Ishikawa (cell line): ENCODE results near the gene ADAMTS16.

ENCODE experiments used
- CEBPB ChIP-seq: IDR thresholded peaks from 2 replicates; pipeline ENCODE4 v1.6.1; 2012
- CREB1 ChIP-seq: IDR thresholded peaks from 2 replicates; pipeline ENCODE4 v1.6.1; 2012; ENCODE audit warnings: low read depth
- EGR1 ChIP-seq: IDR thresholded peaks from 2 replicates; pipeline ENCODE4 v1.6.1; 2012
- EP300 ChIP-seq: IDR thresholded peaks from 2 replicates; pipeline ENCODE4 v1.6.1; 2012; ENCODE audit warnings: borderline replicate concordance
- FOXM1 ChIP-seq: IDR thresholded peaks from 2 replicates; pipeline ENCODE4 v1.6.1; 2012; ENCODE audit warnings: low read depth, borderline replicate concordance
- NFIC ChIP-seq: IDR thresholded peaks from 2 replicates; pipeline ENCODE4 v1.6.1; 2012
- RAD21 ChIP-seq: IDR thresholded peaks from 2 replicates; pipeline ENCODE4 v1.6.1; 2012; ENCODE audit warnings: low read depth
- TAF1 ChIP-seq: IDR thresholded peaks from 2 replicates; pipeline ENCODE4 v1.6.1; 2012; ENCODE audit warnings: low read depth, mild to moderate bottlenecking
- TEAD4 ChIP-seq: IDR thresholded peaks from 2 replicates; pipeline ENCODE4 v1.6.1; 2012
- YY1 ChIP-seq: IDR thresholded peaks from 2 replicates; pipeline ENCODE4 v1.6.1; 2012; ENCODE audit warnings: low read depth
- ZBTB7A ChIP-seq: IDR thresholded peaks from 2 replicates; pipeline ENCODE4 v1.6.1; 2012; ENCODE audit warnings: low read depth
- TF ChIP-seq, protein P1 (sequence below): IDR thresholded peaks from 2 replicates; pipeline ENCODE4 v1.6.1; 2012; ENCODE audit warnings: low read depth, mild to moderate bottlenecking
- TF ChIP-seq, protein P2 (sequence below): IDR thresholded peaks from 2 replicates; pipeline ENCODE4 v1.6.1; 2012
- TF ChIP-seq, protein P3 (sequence below): IDR thresholded peaks from 2 replicates; pipeline ENCODE4 v1.6.1; 2012

DNA sequence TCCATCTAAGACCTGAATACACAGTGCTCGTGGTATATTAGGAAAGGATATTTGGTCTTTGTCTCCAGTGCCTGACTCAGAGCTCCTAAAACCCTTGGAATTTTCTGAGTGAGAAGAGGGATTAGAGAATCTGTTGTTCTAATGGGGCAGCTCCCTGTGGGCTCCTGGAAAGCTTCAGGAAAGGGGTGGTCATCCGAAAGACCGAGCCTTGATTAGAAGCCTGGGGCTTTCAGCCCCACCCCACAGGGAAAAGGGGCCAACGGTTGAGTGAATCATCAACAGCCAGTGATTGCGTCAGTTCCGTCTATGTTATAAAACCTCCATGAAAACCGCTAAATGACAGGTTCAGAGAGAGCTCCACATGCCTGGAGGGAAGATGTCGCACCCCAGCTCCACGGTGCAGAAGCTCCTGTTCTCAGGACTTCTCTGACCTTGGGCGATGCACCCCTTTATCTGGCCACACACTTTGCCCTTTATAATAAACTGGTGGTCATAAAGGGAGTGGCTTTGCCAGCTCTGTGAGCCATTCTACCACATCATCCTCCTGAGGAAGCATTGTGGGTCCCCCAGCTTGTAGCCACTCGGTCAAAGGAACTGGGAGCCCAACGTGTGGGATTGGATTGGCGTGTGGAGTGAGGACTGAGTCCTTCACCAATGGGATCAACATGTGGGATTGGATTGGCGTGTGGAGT, 211.3 kb downstream of the ADAMTS16 start:
- no peak for TF ChIP-seq RAD21
- no peak for TF ChIP-seq CREB1
- no peak for TF ChIP-seq TAF1
- no peak for TF ChIP-seq YY1
- TF ChIP-seq EP300: no peak
- no peak for TF ChIP-seq CEBPB
- TF ChIP-seq NFIC: no peak
- TF ChIP-seq, protein P1, sequence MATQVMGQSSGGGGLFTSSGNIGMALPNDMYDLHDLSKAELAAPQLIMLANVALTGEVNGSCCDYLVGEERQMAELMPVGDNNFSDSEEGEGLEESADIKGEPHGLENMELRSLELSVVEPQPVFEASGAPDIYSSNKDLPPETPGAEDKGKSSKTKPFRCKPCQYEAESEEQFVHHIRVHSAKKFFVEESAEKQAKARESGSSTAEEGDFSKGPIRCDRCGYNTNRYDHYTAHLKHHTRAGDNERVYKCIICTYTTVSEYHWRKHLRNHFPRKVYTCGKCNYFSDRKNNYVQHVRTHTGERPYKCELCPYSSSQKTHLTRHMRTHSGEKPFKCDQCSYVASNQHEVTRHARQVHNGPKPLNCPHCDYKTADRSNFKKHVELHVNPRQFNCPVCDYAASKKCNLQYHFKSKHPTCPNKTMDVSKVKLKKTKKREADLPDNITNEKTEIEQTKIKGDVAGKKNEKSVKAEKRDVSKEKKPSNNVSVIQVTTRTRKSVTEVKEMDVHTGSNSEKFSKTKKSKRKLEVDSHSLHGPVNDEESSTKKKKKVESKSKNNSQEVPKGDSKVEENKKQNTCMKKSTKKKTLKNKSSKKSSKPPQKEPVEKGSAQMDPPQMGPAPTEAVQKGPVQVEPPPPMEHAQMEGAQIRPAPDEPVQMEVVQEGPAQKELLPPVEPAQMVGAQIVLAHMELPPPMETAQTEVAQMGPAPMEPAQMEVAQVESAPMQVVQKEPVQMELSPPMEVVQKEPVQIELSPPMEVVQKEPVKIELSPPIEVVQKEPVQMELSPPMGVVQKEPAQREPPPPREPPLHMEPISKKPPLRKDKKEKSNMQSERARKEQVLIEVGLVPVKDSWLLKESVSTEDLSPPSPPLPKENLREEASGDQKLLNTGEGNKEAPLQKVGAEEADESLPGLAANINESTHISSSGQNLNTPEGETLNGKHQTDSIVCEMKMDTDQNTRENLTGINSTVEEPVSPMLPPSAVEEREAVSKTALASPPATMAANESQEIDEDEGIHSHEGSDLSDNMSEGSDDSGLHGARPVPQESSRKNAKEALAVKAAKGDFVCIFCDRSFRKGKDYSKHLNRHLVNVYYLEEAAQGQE: no peak
- TF ChIP-seq TEAD4: no peak
- TF ChIP-seq, protein P2, sequence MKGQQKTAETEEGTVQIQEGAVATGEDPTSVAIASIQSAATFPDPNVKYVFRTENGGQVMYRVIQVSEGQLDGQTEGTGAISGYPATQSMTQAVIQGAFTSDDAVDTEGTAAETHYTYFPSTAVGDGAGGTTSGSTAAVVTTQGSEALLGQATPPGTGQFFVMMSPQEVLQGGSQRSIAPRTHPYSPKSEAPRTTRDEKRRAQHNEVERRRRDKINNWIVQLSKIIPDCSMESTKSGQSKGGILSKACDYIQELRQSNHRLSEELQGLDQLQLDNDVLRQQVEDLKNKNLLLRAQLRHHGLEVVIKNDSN: no peak
- no peak for TF ChIP-seq FOXM1
- TF ChIP-seq EGR1: no peak
- TF ChIP-seq, protein P3, sequence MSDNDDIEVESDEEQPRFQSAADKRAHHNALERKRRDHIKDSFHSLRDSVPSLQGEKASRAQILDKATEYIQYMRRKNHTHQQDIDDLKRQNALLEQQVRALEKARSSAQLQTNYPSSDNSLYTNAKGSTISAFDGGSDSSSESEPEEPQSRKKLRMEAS: no peak
- no peak for TF ChIP-seq ZBTB7A
